ENCODE measurements around the gene DGKQ. TPM values are rescaled to one million over a fixed set of nuclear protein-coding genes. Genes with fewer than 3 reads are reported as not detected.
A peak's percentile ranks its signal among the peaks of the same experiment; 100 is the strongest.

The DGKQ gene
- total RNA-seq, 1 experiment from 2014 or later, result 22.0 TPM

- ChIA-PET RAD21 (ENCODE audit: low non-redundant PET in 1 of 2, low total read pairs in 2 of 2, uncharacterized antibody in 2 of 2, unreplicated experiment in 2 of 2) (no interaction called here), CTCF (no interaction called here), POLR2A (no interaction called here)
- Histone ChIP-seq H3K36me3 (ENCODE audit: control insufficient read depth in 1 of 2, insufficient read depth in 2 of 2, low read length in 2 of 2) (no peaks in the 10 kb centered on the region), H3K27ac (ENCODE audit: low read depth, low read length) (no peak overlapping the region), H3K79me2 (ENCODE audit: insufficient read depth, low read length) (peaks cover 91% of the 10 kb centered on the region), H3K4me3 (replicated peaks in 1 of 2; ENCODE audit: low read depth in 1 of 2, low read length in 2 of 2) (no peak overlapping the region), H3K9me3 (ENCODE audit: control insufficient read depth in 1 of 2, insufficient read depth in 1 of 2, low read depth in 1 of 2, low read length in 2 of 2) (no peaks in the 10 kb centered on the region), H3K4me1 (ENCODE audit: control insufficient read depth in 1 of 2, insufficient read depth in 2 of 2, low read length in 2 of 2) (no peaks in the 10 kb centered on the region), H3K9me2 (ENCODE audit: insufficient read depth) (no peaks in the 10 kb centered on the region), H3K4me2 (ENCODE audit: low read length) (no peak overlapping the region), H3K9ac (ENCODE audit: low read length) (no peak overlapping the region), H4K20me1 (ENCODE audit: insufficient read depth) (no peaks in the 10 kb centered on the region), H3K27me3 (ENCODE audit: insufficient read depth, low read length) (no peaks in the 10 kb centered on the region), H2AFZ (ENCODE audit: low read depth, low read length, poor library complexity, severe bottlenecking) (no peak overlapping the region)
- DNase-seq (ENCODE audit: low read depth, low spot score) (no peak), ATAC-seq (peak; percentile 71)
- intact Hi-C loops (cut with micrococcal nuclease), result no loop called here
- no peak for TF ChIP-seq EZH2phosphoT487 (IDR thresholded peaks at IDR 0.05; ENCODE audit: borderline replicate concordance)
- no peak for TF ChIP-seq ZNF274 (IDR thresholded peaks at IDR 0.05; ENCODE audit: low read depth, low read length)
- TF ChIP-seq TCF7L2 (IDR thresholded peaks at IDR 0.05; ENCODE audit: borderline replicate concordance, extremely low read depth, insufficient read depth, insufficient read length), result no peak
- no peak for TF ChIP-seq SP1 (IDR thresholded peaks at IDR 0.05; ENCODE audit: low read depth)
- no peak for TF ChIP-seq EGR1 (IDR thresholded peaks at IDR 0.05; ENCODE audit: low read depth)
- no TSS peak for BruUV-seq (replicated peaks)
These were observed 49.0 kb downstream of the DGKQ start for GRCh38 chr4:924107-925096.

- BruUV-seq (replicated peaks), result no TSS peak
- POLR2A ChIA-PET, result no interaction called here
- H3K79me2 ChIP-seq (ENCODE audit: insufficient read depth, low read length), result peaks cover 97% of the 10 kb centered on the region
These were observed 51.5 kb downstream of the DGKQ start for GRCh38 chr4:921830-922331.

More at GRCh38 chr4:921830-922331, 51.5 kb downstream of the DGKQ start:
- no peak for ATAC-seq
- ChIA-PET CTCF (no interaction called here), RAD21 (ENCODE audit: low non-redundant PET in 1 of 2, low total read pairs in 2 of 2, uncharacterized antibody in 2 of 2, unreplicated experiment in 2 of 2) (no interaction called here)
- Histone ChIP-seq H3K4me3 (replicated peaks in 1 of 2; ENCODE audit: low read depth in 1 of 2, low read length in 2 of 2) (no peak overlapping the region), H3K9me2 (ENCODE audit: insufficient read depth) (no peaks in the 10 kb centered on the region), H3K36me3 (ENCODE audit: control insufficient read depth in 1 of 2, insufficient read depth in 2 of 2, low read length in 2 of 2) (no peaks in the 10 kb centered on the region), H3K4me1 (ENCODE audit: control insufficient read depth in 1 of 2, insufficient read depth in 2 of 2, low read length in 2 of 2) (no peaks in the 10 kb centered on the region), H2AFZ (ENCODE audit: low read depth, low read length, poor library complexity, severe bottlenecking) (no peak overlapping the region), H3K4me2 (ENCODE audit: low read length) (no peak overlapping the region), H3K9ac (ENCODE audit: low read length) (no peak overlapping the region), H3K27ac (ENCODE audit: low read depth, low read length) (no peak overlapping the region), H4K20me1 (ENCODE audit: insufficient read depth) (no peaks in the 10 kb centered on the region), H3K27me3 (ENCODE audit: insufficient read depth, low read length) (no peaks in the 10 kb centered on the region), H3K9me3 (ENCODE audit: control insufficient read depth in 1 of 2, insufficient read depth in 1 of 2, low read depth in 1 of 2, low read length in 2 of 2) (no peaks in the 10 kb centered on the region)
- DNase-seq (ENCODE audit: low read depth, low spot score), result no peak
- intact Hi-C loops (cut with micrococcal nuclease), result no loop called here
- TF ChIP-seq SIN3A (IDR thresholded peaks at IDR 0.05; ENCODE audit: low read depth), result no peak
- no peak for TF ChIP-seq CBX3 (IDR thresholded peaks at IDR 0.05; ENCODE audit: low read depth)
- no peak for TF ChIP-seq RAD21 (IDR thresholded peaks at IDR 0.05; ENCODE audit: low read depth)
- no peak for TF ChIP-seq MAX (IDR thresholded peaks at IDR 0.05)
- TF ChIP-seq EZH2 (IDR thresholded peaks at IDR 0.05), result no peak
- no peak for TF ChIP-seq ATF3 (IDR thresholded peaks at IDR 0.05)
- TF ChIP-seq FOSL1 (IDR thresholded peaks at IDR 0.05; ENCODE audit: low read depth), result no peak
- no peak for TF ChIP-seq CTCF (IDR thresholded peaks at IDR 0.05 in 2 of 3, conservative IDR thresholded peaks at IDR 0.05 in 1 of 3; ENCODE audit: borderline replicate concordance in 1 of 3, insufficient read depth in 1 of 3, low read depth in 2 of 3, low read length in 2 of 3)
- no peak for TF ChIP-seq ELF1 (IDR thresholded peaks at IDR 0.05; ENCODE audit: borderline replicate concordance, low read depth)
- TF ChIP-seq ZNF274 (IDR thresholded peaks at IDR 0.05; ENCODE audit: low read depth, low read length), result no peak
- TF ChIP-seq YY1 (IDR thresholded peaks at IDR 0.05; ENCODE audit: extremely low read depth, insufficient replicate concordance, low read depth, low read length), result no peak
